NB4 (cell line): ENCODE measurements around the gene TADA2B.

Source experiments
- MAX ChIP-seq: IDR thresholded peaks from 2 replicates; pipeline ENCODE4 v1.6.1; 2011; ENCODE audit warnings: low read depth, low read length
- MYC ChIP-seq: IDR thresholded peaks from 2 replicates; pipeline ENCODE4 v1.6.1; 2011; ENCODE audit warnings: low read depth, low read length
- POLR2A ChIP-seq: IDR thresholded peaks from 2 replicates; pipeline ENCODE4 v1.6.1; 2011; ENCODE audit warnings: mild to moderate bottlenecking; ENCODE audit not compliant: insufficient read length; ENCODE audit errors: extremely low read depth
- TF ChIP-seq, protein P1 (sequence below): IDR thresholded peaks from one replicate; pipeline ENCODE4 v1.5.1; 2012; ENCODE audit warnings: low read depth, low read length

- TF ChIP-seq, protein P1, sequence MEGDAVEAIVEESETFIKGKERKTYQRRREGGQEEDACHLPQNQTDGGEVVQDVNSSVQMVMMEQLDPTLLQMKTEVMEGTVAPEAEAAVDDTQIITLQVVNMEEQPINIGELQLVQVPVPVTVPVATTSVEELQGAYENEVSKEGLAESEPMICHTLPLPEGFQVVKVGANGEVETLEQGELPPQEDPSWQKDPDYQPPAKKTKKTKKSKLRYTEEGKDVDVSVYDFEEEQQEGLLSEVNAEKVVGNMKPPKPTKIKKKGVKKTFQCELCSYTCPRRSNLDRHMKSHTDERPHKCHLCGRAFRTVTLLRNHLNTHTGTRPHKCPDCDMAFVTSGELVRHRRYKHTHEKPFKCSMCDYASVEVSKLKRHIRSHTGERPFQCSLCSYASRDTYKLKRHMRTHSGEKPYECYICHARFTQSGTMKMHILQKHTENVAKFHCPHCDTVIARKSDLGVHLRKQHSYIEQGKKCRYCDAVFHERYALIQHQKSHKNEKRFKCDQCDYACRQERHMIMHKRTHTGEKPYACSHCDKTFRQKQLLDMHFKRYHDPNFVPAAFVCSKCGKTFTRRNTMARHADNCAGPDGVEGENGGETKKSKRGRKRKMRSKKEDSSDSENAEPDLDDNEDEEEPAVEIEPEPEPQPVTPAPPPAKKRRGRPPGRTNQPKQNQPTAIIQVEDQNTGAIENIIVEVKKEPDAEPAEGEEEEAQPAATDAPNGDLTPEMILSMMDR, result no peak
- TF ChIP-seq POLR2A, result no peak
- TF ChIP-seq MAX, result no peak
- no peak for TF ChIP-seq MYC
Observed at GRCh38 chr4:7007944-7008343, 35.2 kb upstream of the TADA2B start.
